ENCODE results near the gene DNAJC10. TPM values are rescaled to one million over a fixed set of nuclear protein-coding genes. Genes with fewer than 3 reads are reported as not detected.

DNAJC10 gene
- total and polyA plus RNA-seq, 9 of the 15 experiments (the other 6 are each of a cell fraction or from before 2014, with no cell fraction given): 9.8 to 77.7 (median 57.3) TPM

DNA sequence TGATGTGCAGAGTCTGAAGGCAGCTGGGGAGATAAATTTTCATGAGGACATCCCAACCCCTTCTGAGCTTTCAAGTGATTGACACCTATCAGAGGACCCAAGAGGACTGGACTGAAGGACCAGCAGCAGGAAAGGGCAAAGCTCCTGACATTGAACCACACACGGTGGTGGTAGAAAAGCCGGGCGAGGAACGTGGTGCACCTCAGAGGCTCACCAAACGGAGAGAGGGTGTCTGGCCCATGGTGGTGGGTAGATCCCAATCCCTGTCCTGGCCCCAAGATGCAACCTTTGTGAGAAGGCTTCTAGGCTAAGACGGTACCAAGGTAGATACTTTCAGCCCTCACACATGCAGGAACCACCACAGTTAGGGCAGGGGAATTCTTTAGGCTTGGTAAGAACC, 98.3 kb downstream of the DNAJC10 start (continued):
- TF ChIP-seq GABPB2 (CRISPR knock-in tag; conservative IDR thresholded peaks at IDR 0.05) (no peak), JUNB (CRISPR knock-in tag; conservative IDR thresholded peaks at IDR 0.05) (no peak), ZNF143 (CRISPR knock-in tag; IDR thresholded peaks at IDR 0.05) (no peak)
- TF ChIP-seq, protein P1, sequence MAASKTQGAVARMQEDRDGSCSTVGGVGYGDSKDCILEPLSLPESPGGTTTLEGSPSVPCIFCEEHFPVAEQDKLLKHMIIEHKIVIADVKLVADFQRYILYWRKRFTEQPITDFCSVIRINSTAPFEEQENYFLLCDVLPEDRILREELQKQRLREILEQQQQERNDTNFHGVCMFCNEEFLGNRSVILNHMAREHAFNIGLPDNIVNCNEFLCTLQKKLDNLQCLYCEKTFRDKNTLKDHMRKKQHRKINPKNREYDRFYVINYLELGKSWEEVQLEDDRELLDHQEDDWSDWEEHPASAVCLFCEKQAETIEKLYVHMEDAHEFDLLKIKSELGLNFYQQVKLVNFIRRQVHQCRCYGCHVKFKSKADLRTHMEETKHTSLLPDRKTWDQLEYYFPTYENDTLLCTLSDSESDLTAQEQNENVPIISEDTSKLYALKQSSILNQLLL (CRISPR knock-in tag; IDR thresholded peaks at IDR 0.05; ENCODE audit: borderline replicate concordance): no peak

DNA sequence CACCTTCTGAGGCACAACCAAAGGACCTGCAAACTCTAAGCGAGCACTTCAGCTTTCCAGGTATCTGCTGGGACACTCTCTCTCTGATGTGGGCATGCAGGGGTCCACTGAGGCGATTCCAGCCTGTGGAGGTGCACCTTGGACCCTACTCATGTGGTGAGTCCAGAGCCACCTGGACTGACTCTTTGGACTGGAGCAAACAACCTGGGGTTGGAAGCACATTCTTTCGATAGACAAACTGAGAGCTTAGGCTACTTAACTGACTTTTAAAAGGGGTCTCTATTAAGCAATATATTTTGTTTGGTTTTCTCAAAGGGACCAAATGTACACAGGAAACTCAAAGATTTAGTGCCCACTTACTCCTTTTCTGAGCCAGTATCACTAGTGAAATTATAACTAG, 98.7 kb downstream of the DNAJC10 start:
- Histone ChIP-seq H2AFZ (ENCODE audit: low read depth, low read length) (no peak overlapping the region), H3K79me2 (ENCODE audit: control insufficient read depth, insufficient read depth, low read length) (no peaks in the 10 kb centered on the region), H3K36me3 (ENCODE audit: control insufficient read depth, insufficient read depth, low read length) (no peaks in the 10 kb centered on the region), H3K9me3 (replicated peaks; ENCODE audit: control insufficient read depth, insufficient read depth, low read depth, low read length) (no peaks in the 10 kb centered on the region), H3K4me3 (no peak overlapping the region), H3K9me1 (ENCODE audit: control insufficient read depth, insufficient read depth, low read length) (no peaks in the 10 kb centered on the region), H3K4me1 (replicated peaks in 1 of 2; ENCODE audit: control insufficient read depth in 2 of 2, insufficient read depth in 2 of 2, low read length in 2 of 2) (no peaks in the 10 kb centered on the region), H3K4me2 (ENCODE audit: insufficient read depth, low read length) (no peak overlapping the region), H3K9ac (ENCODE audit: insufficient read depth in 1 of 2, low read depth in 2 of 2, low read length in 2 of 2) (no peak overlapping the region), H3K27me3 (ENCODE audit: control insufficient read depth in 2 of 2, insufficient read depth in 2 of 2, low read length in 2 of 2) (peaks cover 25 to 28% of the 10 kb centered on the region in 2 experiments), H3K27ac (ENCODE audit: extremely low read depth, low read depth, low read length) (no peak overlapping the region), H4K20me1 (replicated peaks; ENCODE audit: control insufficient read depth, insufficient read depth, low read length) (no peaks in the 10 kb centered on the region)
- ChIA-PET CTCF (ENCODE audit: low intra/inter-chr PET ratio) (no interaction called here), POLR2A (no interaction called here)
- no peak for FAIRE-seq
- intact Hi-C loops (cut with micrococcal nuclease) (no loop called here), in situ Hi-C loops (cut with MboI) (no loop called here)
- no TSS peak for BruUV-seq (replicated peaks)
- no peak for DNase-seq (ENCODE audit: extremely low read depth in 1 of 4, low spot score in 3 of 4)
- ATAC-seq: peak; percentile 13; the same call in 1 of the 3 replicates
- WGBS (ENCODE audit: insufficient coverage, low coverage, missing lambda C conversion rate): 0% methylated on average over 3 of the region's 3 CpGs
- TF ChIP-seq CHD2 (IDR thresholded peaks at IDR 0.05; ENCODE audit: low read depth, low read length) (no peak), ZNF511 (CRISPR knock-in tag; IDR thresholded peaks at IDR 0.05) (no peak), TOE1 (IDR thresholded peaks at IDR 0.05; ENCODE audit: borderline replicate concordance) (no peak), TOE1 (CRISPR knock-in tag; IDR thresholded peaks at IDR 0.05; ENCODE audit: borderline replicate concordance, low read depth) (no peak), NR2C1 (IDR thresholded peaks at IDR 0.05) (no peak), NR2C1 (tag; IDR thresholded peaks at IDR 0.05) (no peak), ZHX1 (conservative IDR thresholded peaks at IDR 0.05; ENCODE audit: low read length) (no peak), NFE2 (IDR thresholded peaks at IDR 0.05; ENCODE audit: low read depth) (no peak), ZNF76 (CRISPR knock-in tag; IDR thresholded peaks at IDR 0.05; ENCODE audit: borderline replicate concordance) (no peak)
- TF ChIP-seq, protein P2, sequence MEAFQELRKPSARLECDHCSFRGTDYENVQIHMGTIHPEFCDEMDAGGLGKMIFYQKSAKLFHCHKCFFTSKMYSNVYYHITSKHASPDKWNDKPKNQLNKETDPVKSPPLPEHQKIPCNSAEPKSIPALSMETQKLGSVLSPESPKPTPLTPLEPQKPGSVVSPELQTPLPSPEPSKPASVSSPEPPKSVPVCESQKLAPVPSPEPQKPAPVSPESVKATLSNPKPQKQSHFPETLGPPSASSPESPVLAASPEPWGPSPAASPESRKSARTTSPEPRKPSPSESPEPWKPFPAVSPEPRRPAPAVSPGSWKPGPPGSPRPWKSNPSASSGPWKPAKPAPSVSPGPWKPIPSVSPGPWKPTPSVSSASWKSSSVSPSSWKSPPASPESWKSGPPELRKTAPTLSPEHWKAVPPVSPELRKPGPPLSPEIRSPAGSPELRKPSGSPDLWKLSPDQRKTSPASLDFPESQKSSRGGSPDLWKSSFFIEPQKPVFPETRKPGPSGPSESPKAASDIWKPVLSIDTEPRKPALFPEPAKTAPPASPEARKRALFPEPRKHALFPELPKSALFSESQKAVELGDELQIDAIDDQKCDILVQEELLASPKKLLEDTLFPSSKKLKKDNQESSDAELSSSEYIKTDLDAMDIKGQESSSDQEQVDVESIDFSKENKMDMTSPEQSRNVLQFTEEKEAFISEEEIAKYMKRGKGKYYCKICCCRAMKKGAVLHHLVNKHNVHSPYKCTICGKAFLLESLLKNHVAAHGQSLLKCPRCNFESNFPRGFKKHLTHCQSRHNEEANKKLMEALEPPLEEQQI (IDR thresholded peaks at IDR 0.05): no peak
- TF ChIP-seq, protein P3, sequence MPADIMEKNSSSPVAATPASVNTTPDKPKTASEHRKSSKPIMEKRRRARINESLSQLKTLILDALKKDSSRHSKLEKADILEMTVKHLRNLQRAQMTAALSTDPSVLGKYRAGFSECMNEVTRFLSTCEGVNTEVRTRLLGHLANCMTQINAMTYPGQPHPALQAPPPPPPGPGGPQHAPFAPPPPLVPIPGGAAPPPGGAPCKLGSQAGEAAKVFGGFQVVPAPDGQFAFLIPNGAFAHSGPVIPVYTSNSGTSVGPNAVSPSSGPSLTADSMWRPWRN (IDR thresholded peaks at IDR 0.05; ENCODE audit: low read depth): no peak
